GM13976 (cell line): Measurements from ENCODE around the gene CHCHD6.

Experiments
- DNase-seq: peaks from one replicate; pipeline ENCODE4 v3.0.0; 2012; ENCODE audit warnings: low spot score
- in situ Hi-C: fragments of 300-500 bp; cut with MboI; formaldehyde crosslinking; loops from one replicate; pipeline ENCODE4 v1.12.0; 2022; ENCODE audit warnings: low sequenced_read_pairs, mixed read lengths, inconsistent platforms; ENCODE audit not compliant: unreplicated experiment
- TF ChIP-seq, protein P1 (sequence below): IDR thresholded peaks from 2 replicates; pipeline ENCODE4 v1.5.1; 2012; ENCODE audit warnings: borderline replicate concordance, mild to moderate bottlenecking; ENCODE audit not compliant: insufficient read depth; ENCODE audit errors: extremely low read depth, missing control alignments, control extremely low read depth

CHCHD6 gene

DNA sequence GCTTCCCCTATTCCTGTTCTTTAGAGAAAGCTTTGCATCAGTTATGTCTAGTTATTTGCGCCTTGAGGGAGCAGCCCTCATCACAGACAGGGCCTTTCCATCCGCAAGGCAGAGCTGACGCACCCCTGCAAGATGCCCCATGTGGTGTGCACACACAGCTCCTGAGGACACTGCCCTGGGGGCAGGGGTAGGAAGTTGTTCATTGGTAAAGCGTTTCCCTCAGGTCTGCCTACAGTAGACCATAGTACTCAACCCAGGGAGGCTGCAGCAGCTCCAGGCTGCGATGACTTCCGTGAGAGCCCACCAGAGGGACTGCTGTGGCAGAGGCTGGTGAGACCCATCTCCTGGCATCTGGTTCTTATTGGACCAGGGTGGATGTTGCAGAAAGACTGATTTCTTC lies 223.8 kb downstream of the CHCHD6 start:
- in situ Hi-C loops, result no loop called here
- TF ChIP-seq, protein P1, sequence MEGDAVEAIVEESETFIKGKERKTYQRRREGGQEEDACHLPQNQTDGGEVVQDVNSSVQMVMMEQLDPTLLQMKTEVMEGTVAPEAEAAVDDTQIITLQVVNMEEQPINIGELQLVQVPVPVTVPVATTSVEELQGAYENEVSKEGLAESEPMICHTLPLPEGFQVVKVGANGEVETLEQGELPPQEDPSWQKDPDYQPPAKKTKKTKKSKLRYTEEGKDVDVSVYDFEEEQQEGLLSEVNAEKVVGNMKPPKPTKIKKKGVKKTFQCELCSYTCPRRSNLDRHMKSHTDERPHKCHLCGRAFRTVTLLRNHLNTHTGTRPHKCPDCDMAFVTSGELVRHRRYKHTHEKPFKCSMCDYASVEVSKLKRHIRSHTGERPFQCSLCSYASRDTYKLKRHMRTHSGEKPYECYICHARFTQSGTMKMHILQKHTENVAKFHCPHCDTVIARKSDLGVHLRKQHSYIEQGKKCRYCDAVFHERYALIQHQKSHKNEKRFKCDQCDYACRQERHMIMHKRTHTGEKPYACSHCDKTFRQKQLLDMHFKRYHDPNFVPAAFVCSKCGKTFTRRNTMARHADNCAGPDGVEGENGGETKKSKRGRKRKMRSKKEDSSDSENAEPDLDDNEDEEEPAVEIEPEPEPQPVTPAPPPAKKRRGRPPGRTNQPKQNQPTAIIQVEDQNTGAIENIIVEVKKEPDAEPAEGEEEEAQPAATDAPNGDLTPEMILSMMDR, result no peak
- no peak for DNase-seq

GRCh38 chr3:126928921-126929474 lies 225.0 kb downstream of the CHCHD6 start:
- TF ChIP-seq, protein P1, result no peak
- in situ Hi-C loops, result no loop called here
- no peak for DNase-seq

- TF ChIP-seq, protein P1, result no peak
- DNase-seq, result no peak
- in situ Hi-C loops, result no loop called here
Observed at GRCh38 chr3:126930936-126931600, 227.0 kb downstream of the CHCHD6 start.

GRCh38 chr3:126931806-126932187 lies 227.8 kb downstream of the CHCHD6 start:
- no peak for DNase-seq
- in situ Hi-C loops, result no loop called here
- TF ChIP-seq, protein P1, result no peak

DNA sequence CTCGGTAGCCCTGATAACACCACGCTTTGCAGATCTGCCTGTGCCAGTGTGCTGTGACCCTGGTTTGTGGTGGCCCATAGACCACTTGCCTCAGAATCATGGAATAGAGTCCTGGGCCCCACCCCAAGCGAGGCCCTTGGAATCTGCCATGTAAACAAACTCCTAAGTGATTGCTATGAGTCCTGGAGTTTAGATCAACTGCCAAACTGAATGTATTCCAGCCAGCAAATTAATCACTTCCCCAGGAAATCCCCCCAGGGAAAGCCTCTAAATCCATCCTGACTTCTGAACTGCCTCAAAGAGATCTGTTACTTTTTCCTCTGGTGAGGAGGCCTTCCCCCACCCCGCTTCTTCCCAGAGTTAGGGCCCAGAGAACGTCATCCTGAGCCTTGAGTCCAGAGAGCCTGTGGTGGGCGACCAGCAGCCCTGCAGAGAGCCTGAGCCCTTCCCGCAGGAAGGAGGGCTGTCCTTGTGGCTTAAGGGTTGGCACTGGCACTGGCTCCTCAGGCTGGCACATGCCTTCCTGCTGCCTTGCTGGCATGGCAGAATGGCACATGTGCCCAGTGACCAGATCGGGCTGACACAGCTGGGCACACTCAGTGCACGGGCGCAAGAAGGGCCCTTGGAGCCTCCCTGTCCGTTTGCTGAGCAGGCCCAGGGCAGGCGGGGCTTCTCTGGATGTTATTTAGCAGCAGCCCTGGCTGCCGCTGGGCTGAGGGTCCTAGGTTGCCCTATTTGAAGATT lies 228.3 kb downstream of the CHCHD6 start:
- TF ChIP-seq, protein P1, result no peak
- no peak for DNase-seq
- in situ Hi-C loops, result no loop called here

DNA sequence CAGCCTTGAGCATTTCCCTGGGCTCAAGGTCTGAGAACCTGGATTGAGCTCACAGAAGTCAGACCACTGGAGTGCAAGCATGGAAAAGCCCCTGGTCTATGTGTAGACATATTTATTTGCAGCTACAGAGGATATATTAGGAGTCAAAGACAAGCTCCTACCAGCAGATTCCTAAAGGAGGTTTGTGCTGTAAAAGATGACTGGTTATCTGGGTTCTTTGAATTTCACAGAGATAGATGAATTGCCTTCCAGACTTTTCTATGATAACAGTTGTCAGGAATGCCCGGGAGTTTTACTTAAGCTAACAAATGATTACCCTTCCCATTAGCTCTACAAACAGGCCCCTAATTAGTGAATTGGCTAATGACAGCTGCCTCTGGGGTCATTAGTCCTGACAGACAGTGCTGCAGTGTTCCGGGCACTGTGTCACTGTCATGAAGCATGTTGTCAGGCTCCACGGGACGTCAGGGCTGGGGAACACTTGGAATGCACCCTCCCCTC lies 230.0 kb downstream of the CHCHD6 start:
- in situ Hi-C loops, result no loop called here
- TF ChIP-seq, protein P1, result no peak
- no peak for DNase-seq
